SK-N-SH (cell line): Measurements from ENCODE around the gene LSM4. TPM values are rescaled to one million over a fixed set of nuclear protein-coding genes. Genes with fewer than 3 reads are reported as not detected.
A peak's percentile ranks its signal among the peaks of the same experiment; 100 is the strongest.

Experiments used
- CTCF ChIA-PET: fragments of 300-600, 350-600 bp; formaldehyde crosslinking; extraction: SDS; loops from one replicate; lab custom pipeline; 2021; lab: Yijun Ruan, JAX
- POLR2A ChIA-PET: fragments of 350-600 bp; sonication (Branson Sonifier 250); formaldehyde crosslinking; extraction: SDS; loops from one replicate; lab custom pipeline; 2020; ENCODE audit warnings: antibody characterized with exemption, inconsistent platforms; lab: Yijun Ruan, JAX
- DNase-seq: peaks from one replicate; pipeline ENCODE4 v3.0.0; 2012
- H2AFZ ChIP-seq: fragments of 200-600 bp; sonication (generic); 2 replicates; pipeline ENCODE4 v1.8.1; 2016; ENCODE audit warnings: antibody characterized with exemption, mild to moderate bottlenecking, low read depth
- H3F3A ChIP-seq: fragments of 200-600 bp; sonication (generic); replicated peaks from 2 replicates; pipeline ENCODE3; 2016; ENCODE audit warnings: antibody characterized with exemption, mild to moderate bottlenecking; ENCODE audit not compliant: insufficient read depth
- H3K27ac ChIP-seq, 2 experiments: fragments of 200-500 bp in 1 of 2; fragments of 200-600 bp in 1 of 2; sonication (Bioruptor generic) in 1 of 2; sonication (generic), shearing (Covaris generic) in 1 of 2; 2 replicates each; pipeline versions ENCODE4 v1.5.1 to v1.6.1; 2014 to 2016; ENCODE audit warnings: low read depth in 2 of 2, inconsistent platforms in 1 of 2, low read length in 1 of 2, mild to moderate bottlenecking in 1 of 2, mixed read lengths in 1 of 2
- H3K27me3 ChIP-seq: fragments of 200-600 bp; sonication (generic), shearing (Covaris generic); 2 replicates; pipeline ENCODE4 v1.6.1; 2016; ENCODE audit warnings: mixed run types; ENCODE audit not compliant: insufficient read depth
- H3K36me3 ChIP-seq, 2 experiments: fragments of 200-500 bp in 1 of 2; fragments of 200-600 bp in 1 of 2; sonication (Bioruptor generic) in 1 of 2; sonication (generic) in 1 of 2; replicated peaks in 1 of 2; 2 replicates each; pipeline versions ENCODE3 to v1.5.1; 2014 to 2016; ENCODE audit warnings: low read length in 1 of 2, mild to moderate bottlenecking in 1 of 2; ENCODE audit not compliant: insufficient read depth in 2 of 2, control insufficient read depth in 1 of 2
- H3K4me1 ChIP-seq, 2 experiments: fragments of 200-500 bp in 1 of 2; fragments of 200-600 bp in 1 of 2; sonication (Bioruptor generic) in 1 of 2; sonication (generic), shearing (Covaris generic) in 1 of 2; 2 replicates each; pipeline versions ENCODE4 v1.5.1 to v1.6.1; 2014 to 2016; ENCODE audit warnings: low read depth in 1 of 2, low read length in 1 of 2, mixed run types in 1 of 2; ENCODE audit not compliant: insufficient read depth in 2 of 2, control insufficient read depth in 1 of 2
- H3K4me2 ChIP-seq: fragments of 200-600 bp; sonication (generic), shearing (Covaris generic); 2 replicates; pipeline ENCODE4 v1.6.1; 2017; ENCODE audit warnings: mixed run types
- H3K4me3 ChIP-seq, 2 experiments: fragments of 200-500 bp in 1 of 2; fragments of 200-600 bp in 1 of 2; sonication (Bioruptor generic) in 1 of 2; sonication (generic), shearing (Covaris generic) in 1 of 2; 2 replicates each; pipeline versions ENCODE4 v1.5.1 to v1.8.1; 2014 to 2016; ENCODE audit warnings: low read depth in 2 of 2, inconsistent platforms in 1 of 2, low read length in 1 of 2, mild to moderate bottlenecking in 1 of 2, mixed read lengths in 1 of 2, moderate library complexity in 1 of 2
- H3K79me2 ChIP-seq: fragments of 200-600 bp; sonication (generic); 2 replicates; pipeline ENCODE4 v1.8.1; 2017; ENCODE audit warnings: mild to moderate bottlenecking; ENCODE audit not compliant: insufficient read depth
- H3K9ac ChIP-seq: fragments of 200-600 bp; sonication (generic); 2 replicates; pipeline ENCODE4 v1.6.1; 2017; ENCODE audit warnings: mixed run types
- H3K9me2 ChIP-seq: fragments of 200-600 bp; sonication (generic); 2 replicates; pipeline ENCODE4 v1.6.1; 2017; ENCODE audit warnings: mixed run types
- H3K9me3 ChIP-seq: fragments of 200-600 bp; sonication (generic); 2 replicates; pipeline ENCODE4 v1.6.1; 2017; ENCODE audit warnings: mixed run types, mild to moderate bottlenecking, moderate library complexity
- H4K20me1 ChIP-seq: fragments of 200-600 bp; sonication (generic); 2 replicates; pipeline ENCODE4 v1.6.1; 2017; ENCODE audit warnings: mild to moderate bottlenecking, mixed run types; ENCODE audit not compliant: insufficient read depth
- EP300 ChIP-seq, 2 experiments: IDR thresholded peaks; 2 replicates each; pipeline versions ENCODE4 v1.4.0 to v1.6.1; 2012; ENCODE audit warnings: borderline replicate concordance in 1 of 2, low read depth in 1 of 2, low read length in 1 of 2
- EZH2phosphoT487 ChIP-seq: fragments of 200-600 bp; sonication (generic); IDR thresholded peaks from 2 replicates; pipeline ENCODE4 v1.6.1; 2017; ENCODE audit warnings: low read depth, mixed run types, mild to moderate bottlenecking, antibody characterized with exemption, moderate library complexity, borderline replicate concordance
- GATA2 ChIP-seq: sonication (generic); formaldehyde crosslinking; IDR thresholded peaks from 2 replicates; pipeline ENCODE4 v1.5.0; 2020; ENCODE audit warnings: mild to moderate bottlenecking, missing genetic modification reagents
- MAX ChIP-seq: IDR thresholded peaks from 2 replicates; pipeline ENCODE4 v1.4.0; 2012; ENCODE audit warnings: low read depth
- MXI1 ChIP-seq: IDR thresholded peaks from 2 replicates; pipeline ENCODE4 v1.6.1; 2012; ENCODE audit warnings: mild to moderate bottlenecking, low read depth, low read length, improper control_type of control experiment
- NFIC ChIP-seq: IDR thresholded peaks from 2 replicates; pipeline ENCODE4 v1.4.0; 2012; ENCODE audit warnings: borderline replicate concordance
- NRF1 ChIP-seq: IDR thresholded peaks from 2 replicates; pipeline ENCODE4 v1.6.1; 2012; ENCODE audit warnings: low read depth, mild to moderate bottlenecking, low read length
- POLR2AphosphoS5 ChIP-seq: IDR thresholded peaks from 2 replicates; pipeline ENCODE4 v1.6.1; 2012; ENCODE audit warnings: low read depth, low read length
- RAD21 ChIP-seq: IDR thresholded peaks from 2 replicates; pipeline ENCODE4 v1.6.1; 2012; ENCODE audit warnings: mild to moderate bottlenecking, low read length
- SIN3A ChIP-seq: IDR thresholded peaks from 2 replicates; pipeline ENCODE4 v1.6.1; 2012; ENCODE audit warnings: low read depth, mild to moderate bottlenecking, low read length, moderate library complexity, borderline replicate concordance
- SMC3 ChIP-seq: IDR thresholded peaks from 2 replicates; pipeline ENCODE4 v1.6.1; 2012; ENCODE audit warnings: low read depth, low read length, improper control_type of control experiment
- WGBS: methylation state at CpG from one replicate; pipeline ENCODE4 v1.1.6; 2017; ENCODE audit warnings: low lambda C conversion rate; 5-methylcytosine and 5-hydroxymethylcytosine counted together
- polyA plus RNA-seq, 3 experiments: library from polyadenylated mRNA; depleted of rRNA; stranded (reverse); fragments of >200 nt; gene quantifications; 2 replicates each; pipeline ENCODE4 v1.2.3, GENCODE V29; 2012
- TF ChIP-seq, protein P1 (sequence below): IDR thresholded peaks from 2 replicates; pipeline ENCODE4 v1.4.0; 2012; ENCODE audit warnings: low read depth, borderline replicate concordance
- TF ChIP-seq, protein P2 (sequence below): fragments of 200-600 bp; sonication (generic); IDR thresholded peaks from 2 replicates; pipeline ENCODE4 v1.6.1; 2017; ENCODE audit warnings: antibody characterized with exemption, mild to moderate bottlenecking, moderate library complexity

The LSM4 gene
- polyA plus RNA-seq, 1 of the 3 experiments (the other 2 are of a cell fraction), result 277 TPM

DNA sequence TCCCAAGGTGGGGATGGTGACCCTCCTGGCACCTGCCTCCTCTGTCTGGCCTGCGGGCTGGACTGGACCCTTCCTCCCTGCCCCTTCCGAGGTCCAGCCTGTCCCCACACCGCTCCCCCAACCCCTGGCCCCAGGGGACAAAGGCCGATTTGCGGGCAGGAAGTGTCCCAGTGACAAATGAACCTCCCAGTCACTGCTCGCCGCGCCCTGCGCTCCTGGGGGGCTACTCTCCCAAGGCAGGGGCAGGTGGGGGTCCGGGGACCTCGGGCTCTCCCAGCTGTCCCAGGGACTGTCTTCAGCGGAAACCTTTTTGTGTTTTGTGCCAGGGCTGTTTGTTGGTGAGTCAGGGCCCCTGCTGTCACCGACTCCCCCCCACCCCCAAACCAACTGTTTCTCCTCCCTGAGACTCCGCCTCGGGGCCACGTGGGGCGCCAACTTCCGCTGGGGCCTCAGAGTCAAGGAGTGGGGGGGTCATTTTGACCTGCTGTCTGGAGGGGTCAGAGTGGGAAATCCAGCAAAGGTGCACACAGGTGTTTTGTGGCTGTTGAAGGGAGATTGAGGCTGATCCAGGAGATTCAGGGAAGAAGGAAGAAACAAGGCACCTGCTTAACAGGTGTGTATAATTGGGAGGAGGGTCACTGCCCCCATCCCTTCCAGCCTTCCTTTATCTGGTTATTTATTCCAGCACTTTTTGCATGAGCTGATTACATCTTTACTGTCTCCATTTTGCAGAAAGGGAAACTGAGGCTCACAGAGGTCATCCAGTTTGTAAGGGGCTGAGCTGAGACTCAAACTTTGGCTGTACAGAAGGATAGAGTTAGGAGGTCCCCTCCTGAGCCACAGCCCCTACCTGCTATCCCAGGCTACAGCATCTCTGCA is 18.4 kb upstream of the LSM4 start (continued):
- TF ChIP-seq, protein P1, sequence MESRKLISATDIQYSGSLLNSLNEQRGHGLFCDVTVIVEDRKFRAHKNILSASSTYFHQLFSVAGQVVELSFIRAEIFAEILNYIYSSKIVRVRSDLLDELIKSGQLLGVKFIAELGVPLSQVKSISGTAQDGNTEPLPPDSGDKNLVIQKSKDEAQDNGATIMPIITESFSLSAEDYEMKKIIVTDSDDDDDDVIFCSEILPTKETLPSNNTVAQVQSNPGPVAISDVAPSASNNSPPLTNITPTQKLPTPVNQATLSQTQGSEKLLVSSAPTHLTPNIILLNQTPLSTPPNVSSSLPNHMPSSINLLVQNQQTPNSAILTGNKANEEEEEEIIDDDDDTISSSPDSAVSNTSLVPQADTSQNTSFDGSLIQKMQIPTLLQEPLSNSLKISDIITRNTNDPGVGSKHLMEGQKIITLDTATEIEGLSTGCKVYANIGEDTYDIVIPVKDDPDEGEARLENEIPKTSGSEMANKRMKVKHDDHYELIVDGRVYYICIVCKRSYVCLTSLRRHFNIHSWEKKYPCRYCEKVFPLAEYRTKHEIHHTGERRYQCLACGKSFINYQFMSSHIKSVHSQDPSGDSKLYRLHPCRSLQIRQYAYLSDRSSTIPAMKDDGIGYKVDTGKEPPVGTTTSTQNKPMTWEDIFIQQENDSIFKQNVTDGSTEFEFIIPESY, result no peak
- no peak for TF ChIP-seq EP300 (IDR thresholded peaks at IDR 0.05; ENCODE audit: borderline replicate concordance in 1 of 2, low read depth in 1 of 2, low read length in 1 of 2)
- no peak for TF ChIP-seq RAD21
- TF ChIP-seq, protein P2, sequence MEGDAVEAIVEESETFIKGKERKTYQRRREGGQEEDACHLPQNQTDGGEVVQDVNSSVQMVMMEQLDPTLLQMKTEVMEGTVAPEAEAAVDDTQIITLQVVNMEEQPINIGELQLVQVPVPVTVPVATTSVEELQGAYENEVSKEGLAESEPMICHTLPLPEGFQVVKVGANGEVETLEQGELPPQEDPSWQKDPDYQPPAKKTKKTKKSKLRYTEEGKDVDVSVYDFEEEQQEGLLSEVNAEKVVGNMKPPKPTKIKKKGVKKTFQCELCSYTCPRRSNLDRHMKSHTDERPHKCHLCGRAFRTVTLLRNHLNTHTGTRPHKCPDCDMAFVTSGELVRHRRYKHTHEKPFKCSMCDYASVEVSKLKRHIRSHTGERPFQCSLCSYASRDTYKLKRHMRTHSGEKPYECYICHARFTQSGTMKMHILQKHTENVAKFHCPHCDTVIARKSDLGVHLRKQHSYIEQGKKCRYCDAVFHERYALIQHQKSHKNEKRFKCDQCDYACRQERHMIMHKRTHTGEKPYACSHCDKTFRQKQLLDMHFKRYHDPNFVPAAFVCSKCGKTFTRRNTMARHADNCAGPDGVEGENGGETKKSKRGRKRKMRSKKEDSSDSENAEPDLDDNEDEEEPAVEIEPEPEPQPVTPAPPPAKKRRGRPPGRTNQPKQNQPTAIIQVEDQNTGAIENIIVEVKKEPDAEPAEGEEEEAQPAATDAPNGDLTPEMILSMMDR, result no peak
- TF ChIP-seq EZH2phosphoT487, result no peak
- no peak for TF ChIP-seq GATA2 (CRISPR knock-in tag)
- no peak for TF ChIP-seq POLR2AphosphoS5
- peak; percentile 70; the same call in 1 of the 2 replicates for TF ChIP-seq SIN3A
- no peak for TF ChIP-seq SMC3

- no peaks in the 10 kb centered on the region for H3K79me2 ChIP-seq
- H3K9me3 ChIP-seq, result no peaks in the 10 kb centered on the region
- DNase-seq, result peak; percentile 96
- WGBS, result 31% methylated on average over 9 of the region's 69 CpGs
- H3F3A ChIP-seq, result peaks cover 4% of the 10 kb centered on the region
- ChIA-PET POLR2A (interaction anchor here (0.6 to 0.8 kb wide), 2 partner anchors 60 to 107 kb away, joined by 3 read pairs; no protein-coding TSS in a partner anchor), CTCF (interaction anchor here (0.8 to 5.3 kb wide), 12 partner anchors 9 to 78 kb away, joined by 3 to 45 read pairs (median 8); partner anchors contain the start of gene LSM4)
- no peaks in the 10 kb centered on the region for H3K27me3 ChIP-seq
- H3K9ac ChIP-seq, result peak within 1 kb of the TSS; percentile 63
- H3K27ac ChIP-seq, result no peak within 1 kb of the TSS; a peak in 1 of 4 replicates
- H3K4me1 ChIP-seq, result peaks cover 0 to 9% of the 10 kb centered on the region in 2 experiments; a peak in 1 of 4 replicates
- H2AFZ ChIP-seq, result peak within 1 kb of the TSS; percentile 87
- H4K20me1 ChIP-seq, result no peaks in the 10 kb centered on the region
- peak within 1 kb of the TSS; percentile 59 to 90 for H3K4me3 ChIP-seq
- peak within 1 kb of the TSS; percentile 99 for H3K4me2 ChIP-seq
- H3K36me3 ChIP-seq, result no peaks in the 10 kb centered on the region
- H3K9me2 ChIP-seq, result no peaks in the 10 kb centered on the region
- TF ChIP-seq MAX (0 out of 2 replicates have a peak, but pooled peaks have one; percentile 34), NFIC (no peak), MXI1 (peak; percentile 87), NRF1 (0 out of 2 replicates have a peak, but pooled peaks have one; percentile 17)
Observed at GRCh38 chr19:18340190-18340989, 17.5 kb upstream of the LSM4 start, which contains the start of gene PGPEP1. TSS of gene PGPEP1 (plus strand) at chr19:18340598. CDS start at chr19:18340682, 84 bp downstream.
